Erythroblast (primary cell): ENCODE measurements around the gene UCKL1.

ENCODE experiments used
- GATA1 ChIP-seq: IDR thresholded peaks from 2 replicates; pipeline ENCODE4 v1.6.1; 2011; ENCODE audit warnings: low read depth, mild to moderate bottlenecking, control low read depth, low read length, moderate library complexity
- POLR2A ChIP-seq: IDR thresholded peaks from 2 replicates; pipeline ENCODE4 v1.6.1; 2011; ENCODE audit warnings: mild to moderate bottlenecking, low read length

GRCh38 chr20:63947638-63948456, 8.4 kb downstream of the UCKL1 start:
- TF ChIP-seq POLR2A (no peak), GATA1 (no peak)
